GM12891 (cell line): Measurements from ENCODE around the gene OLA1.

Experiments
- POLR2AphosphoS5 ChIP-seq: IDR thresholded peaks from 2 replicates; pipeline ENCODE4 v1.6.1; 2011; ENCODE audit warnings: low read depth, low read length, control low read depth
- SPI1 ChIP-seq: IDR thresholded peaks from 2 replicates; pipeline ENCODE4 v1.6.1; 2011; ENCODE audit warnings: low read depth, low read length, control low read depth

DNA sequence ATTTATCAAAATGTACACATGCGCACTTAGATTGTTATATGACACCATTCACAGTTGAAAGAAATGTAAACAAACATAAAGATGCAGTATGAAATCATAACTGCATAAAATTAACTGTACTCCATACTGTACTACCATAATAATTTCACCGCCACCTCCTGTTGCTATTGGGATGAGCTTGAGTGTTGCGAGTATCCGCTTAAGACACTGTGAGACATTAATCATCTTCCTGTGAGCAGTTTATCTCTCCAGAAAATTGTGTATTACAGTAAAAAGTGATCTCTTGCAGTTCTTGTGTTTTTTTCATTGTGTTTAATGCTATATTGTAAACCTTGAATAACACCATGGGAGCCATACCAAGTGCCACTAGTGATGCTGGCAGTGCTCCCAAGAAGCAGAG, 46.1 kb downstream of the OLA1 start:
- TF ChIP-seq POLR2AphosphoS5 (no peak), SPI1 (no peak)
